ENCODE data around the gene ROMO1. TPM values are rescaled to one million over a fixed set of nuclear protein-coding genes. Genes with fewer than 3 reads are reported as not detected.

ROMO1 gene
- total RNA-seq: 191 and 337 TPM in 2 replicates

DNA sequence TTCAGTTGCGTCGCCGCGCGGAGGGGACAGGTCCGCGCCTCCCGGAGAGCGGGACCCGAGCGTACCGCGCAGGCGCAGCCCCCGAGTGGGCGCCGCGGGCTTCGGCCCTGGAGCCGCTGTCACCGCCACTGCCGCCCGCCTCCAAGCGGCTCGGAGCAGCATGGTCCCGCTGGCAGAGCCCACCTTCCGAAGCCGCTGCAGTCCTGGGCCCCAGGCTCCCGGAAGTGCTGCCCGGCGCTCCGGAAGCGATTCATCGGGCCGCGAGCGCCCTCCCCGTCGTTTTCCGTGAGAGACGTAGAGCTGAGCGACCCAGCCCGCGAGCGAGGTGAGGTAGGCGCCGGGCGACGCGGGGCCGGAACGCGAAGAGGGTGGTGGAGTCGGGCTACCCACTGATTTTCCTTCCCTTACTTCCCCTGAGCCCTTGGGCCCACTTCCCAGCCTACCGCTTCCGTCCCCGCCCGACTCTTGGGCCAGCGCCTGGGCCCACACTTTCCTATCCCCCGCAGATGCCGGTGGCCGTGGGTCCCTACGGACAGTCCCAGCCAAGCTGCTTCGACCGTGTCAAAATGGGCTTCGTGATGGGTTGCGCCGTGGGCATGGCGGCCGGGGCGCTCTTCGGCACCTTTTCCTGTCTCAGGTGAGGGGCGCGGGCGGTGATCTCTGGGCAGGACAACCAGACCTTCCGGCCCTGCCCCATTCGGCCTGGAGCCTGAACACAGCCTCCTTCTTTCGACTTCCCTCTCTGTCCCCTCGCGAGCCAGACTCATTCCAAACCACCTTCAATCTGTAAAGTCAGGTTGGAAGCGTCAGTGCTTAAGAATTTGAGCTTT, at the start of gene ROMO1, which contains the start of gene NFS1:
ROMO1 (plus strand) TSS at position 279 of the 830 bp plus-strand sequence; CDS start at position 507, 228 bp downstream.
NFS1 (minus strand) TSS at position 226 of the 830 bp plus-strand sequence; CDS start at position 162, 64 bp downstream.

DNA sequence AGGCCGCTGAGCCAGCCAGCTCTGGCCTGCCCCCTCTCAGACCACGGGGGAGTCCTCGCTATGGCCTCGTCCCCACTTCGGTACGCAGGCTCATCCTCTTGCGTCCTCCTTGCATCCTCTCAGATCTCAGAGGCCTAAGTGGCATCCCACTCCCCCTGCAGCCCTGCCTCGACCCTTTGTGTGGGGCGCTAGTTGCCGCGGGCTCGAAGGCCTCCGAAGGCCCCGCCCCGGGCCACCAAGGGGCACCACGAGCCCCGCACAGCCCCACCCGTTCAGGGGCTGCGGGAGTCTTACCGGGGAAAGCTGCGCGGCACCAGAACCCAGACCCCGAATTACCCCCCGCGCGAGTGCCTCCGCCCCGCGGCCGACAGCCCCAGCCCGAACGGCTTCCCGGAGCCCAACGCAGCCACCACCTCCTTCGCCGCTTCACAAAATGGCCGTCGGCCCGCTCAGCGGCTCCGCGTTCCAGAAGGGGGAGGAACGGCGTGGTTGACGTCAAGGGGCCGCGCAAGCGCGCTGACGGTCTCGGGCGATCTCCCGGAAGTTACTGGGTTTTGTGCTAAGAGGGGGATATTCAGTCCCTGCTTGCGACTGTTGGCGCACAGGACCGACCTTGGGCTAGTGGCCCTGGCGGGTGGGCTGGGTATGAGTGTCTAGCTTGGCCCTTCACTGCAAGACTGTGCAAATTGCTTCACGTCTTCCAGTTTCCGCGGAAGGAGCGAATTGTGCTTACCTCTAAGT, 34.6 kb upstream of the ROMO1 start, which contains the start of the genes CPNE1 and RBM12:
CPNE1 (minus strand) TSS at position 435 of the 741 bp plus-strand sequence. CDS start 31,977 bp downstream, outside the sequence.
RBM12 (minus strand) TSS at position 435 of the 741 bp plus-strand sequence. CDS start 9,578 bp downstream, outside the sequence.

DNA sequence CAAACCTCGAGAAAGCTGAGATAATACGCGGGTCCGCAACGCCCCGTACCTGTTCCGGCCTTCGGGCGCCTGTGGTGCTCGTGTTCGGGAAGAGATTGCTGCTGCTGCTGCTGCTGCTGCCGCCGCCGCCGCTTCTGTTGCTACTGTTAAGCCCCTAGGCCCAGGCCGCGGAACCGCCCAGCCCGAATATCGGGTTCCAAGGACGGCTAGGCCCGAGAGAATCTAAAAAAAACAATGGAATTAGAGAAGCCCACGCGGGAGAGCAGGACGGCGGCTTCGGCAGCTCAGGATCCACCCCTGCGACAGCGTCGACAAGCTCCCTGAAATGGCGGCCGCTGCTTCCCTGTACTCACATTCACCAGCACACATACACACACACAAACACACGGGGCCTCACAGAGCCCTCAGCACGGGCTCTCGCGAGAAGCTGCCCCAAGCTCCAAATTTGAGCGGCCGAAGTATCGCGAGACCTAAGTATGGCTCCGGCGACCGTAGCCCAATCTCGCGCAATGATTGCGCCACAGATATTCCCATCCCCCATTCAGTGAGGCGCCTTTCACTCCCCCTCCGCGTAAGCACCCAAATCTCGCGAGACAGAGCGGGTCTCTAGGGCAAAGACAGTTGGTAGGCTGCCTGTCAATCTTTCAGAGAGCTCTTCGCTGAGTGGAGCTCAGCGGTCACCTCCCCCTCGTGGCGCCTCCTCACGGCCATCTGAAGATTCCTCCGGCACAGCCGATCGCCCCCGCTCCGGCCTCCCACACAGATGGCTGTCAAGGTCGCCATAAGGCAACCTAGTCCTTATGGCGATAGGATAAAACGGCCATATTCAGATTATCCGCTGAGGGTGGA, 42.9 kb downstream of the ROMO1 start, which contains the start of gene RBM39:
RBM39 (minus strand) TSS at position 369 of the 849 bp plus-strand sequence. CDS start 1,386 bp downstream, outside the sequence.

Other genes with a start within 250 kb of the ROMO1 start
- gene CEP250, start 243.8 kb upstream of the ROMO1 start, total RNA-seq: 10.2 and 17.3 TPM in 2 replicates
- not detected in 2 replicates for gene C20orf173, start 169.8 kb upstream of the ROMO1 start, total RNA-seq
- 358 and 363 TPM in 2 replicates for gene ERGIC3, start 157.3 kb upstream of the ROMO1 start, total RNA-seq
- 14.5 and 21.6 TPM in 2 replicates for gene SPAG4, start 83.6 kb upstream of the ROMO1 start, total RNA-seq
- gene CPNE1, start 34.5 kb upstream of the ROMO1 start, total RNA-seq: 83.7 and 123 TPM in 2 replicates
- gene RBM12, start 34.5 kb upstream of the ROMO1 start, total RNA-seq: 43.7 and 55.0 TPM in 2 replicates
- gene NFS1, start 53 bp upstream of the ROMO1 start, total RNA-seq: 6.5 and 15.7 TPM in 2 replicates
- 251 and 349 TPM in 2 replicates for gene RBM39, start 42.9 kb downstream of the ROMO1 start, total RNA-seq
- gene PHF20, start 72.6 kb downstream of the ROMO1 start, total RNA-seq: 24.8 and 24.9 TPM in 2 replicates

All from dermis lymphatic vessel endothelial cell (primary cell).